H54 (cell line): ENCODE measurements around the gene AATK.

ENCODE experiments used
- DNase-seq: peaks from one replicate; pipeline ENCODE4 v3.0.0; 2011; ENCODE audit warnings: low spot score, mixed read lengths; ENCODE audit not compliant: insufficient read length
- FAIRE-seq: peaks from 3 replicates; lab custom pipeline; 2011; peaks lifted over from hg19 to GRCh38; lab: Jason Lieb, UNC
- POLR2A ChIP-seq: IDR thresholded peaks from 2 replicates; pipeline ENCODE4 v1.6.1; 2011; ENCODE audit warnings: low read depth, mild to moderate bottlenecking, low read length

The AATK gene

DNA sequence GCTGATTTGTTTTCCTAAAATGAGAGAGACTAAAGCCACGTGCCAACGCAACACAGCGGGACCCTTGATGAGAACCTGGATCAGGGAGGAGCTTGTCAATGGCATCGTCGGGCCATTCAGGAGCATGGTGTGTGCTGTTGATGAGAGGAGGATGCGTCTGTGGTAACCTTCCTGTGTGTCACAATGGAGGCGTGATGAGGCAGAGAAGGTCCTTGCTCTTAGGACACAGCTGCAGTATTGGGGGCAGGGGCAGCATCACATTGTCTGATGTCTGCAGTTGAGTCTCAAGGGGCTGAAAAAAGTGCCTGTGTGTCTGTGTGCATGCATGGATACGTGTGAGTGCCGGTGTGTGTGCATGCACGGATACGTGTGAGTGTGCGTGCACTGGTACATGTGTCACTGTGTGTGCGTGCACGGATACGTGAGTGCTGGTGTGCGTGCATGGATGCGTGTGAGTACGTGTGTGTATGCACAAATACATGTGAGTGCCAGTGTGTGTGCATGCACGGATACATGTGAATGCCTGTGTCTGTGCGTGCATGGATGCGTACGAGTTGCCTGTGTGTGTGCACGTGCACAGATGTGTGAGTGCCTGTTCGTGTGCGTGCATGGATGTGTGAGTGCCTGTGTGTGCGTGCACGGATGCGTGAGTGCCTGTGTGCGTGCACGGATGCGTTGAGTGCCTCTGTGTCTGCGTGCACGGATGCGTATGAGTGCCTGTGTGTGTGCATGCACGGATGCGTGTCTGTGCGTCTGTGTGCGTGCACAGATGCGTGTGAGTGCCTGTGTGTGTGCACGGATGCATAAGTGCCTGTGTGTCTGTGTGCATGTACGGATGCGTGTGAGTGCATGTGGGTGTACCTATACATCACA is 91.8 kb downstream of the AATK start:
- DNase-seq (no peak), FAIRE-seq (no peak)
- no peak for TF ChIP-seq POLR2A

DNA sequence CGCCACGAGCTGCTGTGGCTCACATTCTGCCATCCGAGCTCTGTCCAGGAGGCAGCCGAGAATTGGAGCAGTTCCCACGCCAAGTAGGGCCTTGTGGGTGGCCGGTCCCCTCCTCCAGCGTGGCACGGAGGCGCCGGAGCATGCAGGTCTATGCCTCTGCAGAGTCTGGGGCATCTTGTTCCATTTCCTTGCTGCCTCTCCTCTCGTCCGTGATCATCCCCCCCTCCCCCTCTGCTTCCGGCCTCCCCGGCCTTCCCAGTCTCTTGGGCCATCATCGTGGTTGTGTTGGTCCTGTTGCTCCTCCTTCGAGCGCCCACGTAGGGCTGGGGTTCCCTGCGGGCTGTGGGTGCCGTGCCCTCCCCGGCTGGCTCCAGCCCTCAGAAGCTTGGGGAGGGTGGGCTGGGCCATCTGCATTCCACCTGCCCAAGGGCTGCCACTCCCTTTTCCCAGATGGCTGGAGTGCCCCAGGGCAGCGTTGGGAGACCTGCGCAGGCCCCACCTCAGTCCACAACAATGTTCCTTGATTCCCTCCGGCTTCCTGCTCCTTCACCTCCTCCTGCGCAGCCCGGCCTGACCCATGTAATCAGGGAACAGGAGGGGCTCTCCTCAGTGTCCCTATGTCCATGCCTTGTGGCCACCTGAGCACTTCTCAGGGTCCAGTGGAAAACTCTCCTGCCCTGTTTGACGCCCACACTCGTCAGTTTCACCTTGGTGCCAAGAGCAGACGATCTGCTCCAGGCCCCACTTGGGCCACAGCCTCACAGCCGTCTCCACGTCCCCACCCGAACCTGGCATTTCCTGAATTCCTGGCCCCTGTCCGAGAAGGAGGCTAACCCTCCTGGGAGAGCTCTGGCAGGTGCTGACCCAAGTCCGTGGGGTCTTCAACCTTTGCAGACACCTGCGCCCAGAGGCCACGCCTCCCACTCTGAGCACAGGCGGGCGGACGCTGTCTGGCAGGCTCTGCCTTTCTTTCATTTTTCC is 94.0 kb downstream of the AATK start:
- no peak for FAIRE-seq
- no peak for DNase-seq
- no peak for TF ChIP-seq POLR2A

DNA sequence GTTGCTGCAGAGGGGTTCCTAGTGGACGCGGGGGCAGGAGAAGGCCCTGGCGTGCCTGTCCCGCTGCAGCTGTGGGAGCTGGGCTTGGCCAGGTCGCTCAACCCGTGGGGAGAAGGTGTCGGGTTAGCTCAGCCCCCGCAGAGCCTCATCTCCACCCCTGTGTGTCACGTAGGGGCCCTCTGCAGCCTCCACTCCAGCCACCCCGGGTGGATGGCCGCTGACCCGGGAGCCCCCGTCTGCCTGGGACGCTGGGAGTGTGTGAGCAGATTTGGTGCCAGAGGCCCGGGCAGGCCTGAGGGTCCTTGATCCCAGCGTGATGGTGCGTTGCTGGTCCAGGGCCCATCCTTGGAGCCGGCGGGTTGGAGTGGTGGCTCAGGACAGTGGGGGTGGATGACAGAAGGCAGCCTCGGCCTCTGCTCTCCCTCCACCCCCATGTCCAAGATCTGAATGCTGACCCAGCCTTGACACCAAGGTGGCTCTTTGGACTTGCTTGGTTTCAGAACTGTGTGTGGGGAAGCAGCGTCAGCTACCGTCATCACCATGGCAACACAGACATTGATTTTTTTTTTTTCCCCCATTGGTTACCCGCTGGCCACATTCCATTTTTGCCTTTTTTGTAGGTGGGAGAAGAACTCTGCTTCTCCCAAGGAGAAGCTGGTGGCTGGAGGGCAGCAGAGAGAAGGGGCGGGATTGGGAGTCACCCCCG is 95.3 kb downstream of the AATK start:
- FAIRE-seq = no peak
- TF ChIP-seq POLR2A = no peak
- no peak for DNase-seq

DNA sequence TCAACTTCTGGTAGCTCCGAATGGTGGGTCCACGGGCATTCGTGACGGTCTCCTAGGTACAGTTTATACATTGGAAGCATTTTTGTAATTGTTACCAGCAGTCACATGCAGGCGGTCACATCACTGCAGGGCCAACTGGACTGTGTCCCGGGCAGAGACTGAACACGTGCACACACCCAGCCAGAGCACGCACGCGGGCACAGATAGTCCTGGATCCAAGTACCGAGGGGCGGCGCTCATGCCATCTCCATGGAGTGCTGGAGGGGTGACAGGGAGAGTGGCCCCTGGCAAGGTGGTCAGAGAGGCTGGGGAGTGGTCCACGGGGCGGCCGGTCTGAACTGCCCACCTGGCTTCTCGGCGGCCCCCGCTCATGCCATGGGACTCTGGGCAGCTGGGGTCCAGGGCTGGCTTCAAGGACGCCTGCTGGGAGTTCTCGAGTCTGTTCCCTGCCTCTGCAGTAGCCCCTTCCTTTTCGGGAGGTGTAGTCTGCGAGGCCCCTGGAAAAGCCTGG is 96.8 kb downstream of the AATK start:
- FAIRE-seq (no peak), DNase-seq (no peak)
- TF ChIP-seq POLR2A = no peak

DNA sequence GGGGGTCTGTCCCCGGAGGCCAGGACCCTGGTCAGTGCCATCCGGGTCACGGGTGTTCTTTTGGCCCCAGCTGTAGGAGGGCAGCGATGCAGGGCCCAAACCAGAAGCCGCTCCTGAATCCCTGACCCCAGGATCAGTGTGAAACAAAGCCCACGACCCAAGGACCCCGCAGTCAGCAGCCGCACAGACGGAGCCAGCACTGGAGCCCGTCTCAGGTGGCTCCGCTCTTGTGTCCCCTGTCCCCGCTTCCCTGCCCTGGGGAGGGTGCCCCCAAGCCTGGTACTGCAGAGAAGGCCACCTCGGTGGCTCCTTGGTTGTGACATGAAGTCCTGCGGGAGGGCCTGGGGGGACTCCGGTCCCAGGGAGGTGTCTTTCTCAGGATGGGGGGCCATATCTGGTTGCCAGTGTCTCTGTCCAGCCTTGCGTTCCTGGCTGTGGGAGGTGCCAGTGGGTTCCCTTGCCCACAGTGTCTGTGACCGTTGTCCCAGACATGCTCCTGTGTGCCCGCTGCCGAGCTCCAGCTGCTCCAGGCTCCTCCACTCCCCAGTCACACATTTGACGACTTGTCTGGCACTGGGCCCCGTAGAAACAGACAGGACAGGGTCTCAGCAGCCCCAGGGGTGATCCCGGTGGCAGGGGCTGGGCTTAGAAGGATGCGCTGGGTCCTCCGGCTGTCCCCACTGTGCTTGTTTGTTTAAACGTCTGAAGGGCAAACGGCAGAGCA is 97.4 kb downstream of the AATK start:
- TF ChIP-seq POLR2A = no peak
- no peak for FAIRE-seq

DNA sequence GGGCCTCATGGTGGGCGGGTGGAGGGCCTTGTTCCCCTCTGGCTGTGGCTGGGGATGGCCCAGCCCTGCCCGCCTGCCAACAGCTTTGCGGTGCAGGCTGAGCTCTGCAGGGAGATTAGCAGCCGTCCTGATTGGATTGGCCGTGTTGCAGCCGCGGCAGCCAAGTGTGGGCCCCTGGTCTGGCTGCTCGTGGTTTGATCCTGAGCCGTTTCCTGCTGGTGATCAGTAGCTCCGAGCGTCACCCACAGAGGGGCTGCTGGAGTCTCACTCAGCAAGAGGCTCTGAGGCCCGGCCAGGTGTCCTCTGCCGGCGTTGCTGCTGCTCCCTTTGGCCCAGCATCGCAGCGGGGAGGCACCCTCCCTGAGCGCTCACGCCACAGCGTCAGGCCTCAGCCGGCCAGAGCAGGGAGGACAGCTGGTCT is 98.6 kb downstream of the AATK start:
- FAIRE-seq = no peak
- no peak for DNase-seq
- no peak for TF ChIP-seq POLR2A

More for the DNA sequence above, 97.4 kb downstream of the AATK start:
- DNase-seq = no peak
